Chondrocyte (in vitro differentiated cells): ENCODE results near the gene HMX2. TPM values are rescaled to one million over a fixed set of nuclear protein-coding genes. Genes with fewer than 3 reads are reported as not detected.
A peak's percentile ranks its signal among the peaks of the same experiment; 100 is the strongest.

Source experiments
- DNase-seq: peaks from one replicate; pipeline ENCODE4 v3.0.0; 2021; ENCODE audit warnings: mixed read lengths, low spot score
- H3K27ac Mint-ChIP-seq: one replicate; pipeline ENCODE4 v1.8.0; 2021; ENCODE audit warnings: mild to moderate bottlenecking, moderate library complexity, mixed read lengths; ENCODE audit not compliant: unreplicated experiment
- H3K27me3 Mint-ChIP-seq: 2 replicates; pipeline ENCODE4 v1.8.0; 2021; ENCODE audit warnings: low read depth, mixed read lengths
- H3K36me3 Mint-ChIP-seq: 2 replicates; pipeline ENCODE4 v1.8.0; 2021; ENCODE audit warnings: low read depth, mixed read lengths
- H3K4me1 Mint-ChIP-seq: 2 replicates; pipeline ENCODE4 v1.8.0; 2021; ENCODE audit warnings: low read depth, mild to moderate bottlenecking, mixed read lengths
- H3K4me3 Mint-ChIP-seq: one replicate; pipeline ENCODE4 v1.8.0; 2021; ENCODE audit warnings: mild to moderate bottlenecking, moderate library complexity, mixed read lengths; ENCODE audit not compliant: unreplicated experiment
- H3K9me3 Mint-ChIP-seq: 2 replicates; pipeline ENCODE4 v1.8.0; 2021; ENCODE audit warnings: low read depth, mixed read lengths
- CTCF ChIP-seq: fragments of 200-600 bp; sonication (generic); IDR thresholded peaks from 2 replicates; pipeline ENCODE4 v1.5.0; 2021; ENCODE audit warnings: antibody characterized with exemption, mild to moderate bottlenecking, moderate library complexity
- total RNA-seq: library from RNA; stranded (reverse); gene quantifications from 3 replicates; pipeline ENCODE4 v1.2.1, GENCODE V29; 2021

HMX2 gene
- total RNA-seq, 1 donor from 2014 or later: not detected

GRCh38 chr10:123109466-123109865, 38.5 kb upstream of the HMX2 start:
- Mint-ChIP-seq H3K36me3 (no peaks in the 10 kb centered on the region), H3K9me3 (no peaks in the 10 kb centered on the region), H3K4me1 (no peaks in the 10 kb centered on the region), H3K4me3 (no peak overlapping the region), H3K27me3 (peaks cover 28% of the 10 kb centered on the region), H3K27ac (no peak overlapping the region)
- DNase-seq: no peak
- TF ChIP-seq CTCF: no peak

- DNase-seq: peak; percentile 84
- no peak for TF ChIP-seq CTCF
- no peaks in the 10 kb centered on the region for H3K36me3 Mint-ChIP-seq
- H3K9me3 Mint-ChIP-seq: no peaks in the 10 kb centered on the region
- H3K27me3 Mint-ChIP-seq: peaks cover 53% of the 10 kb centered on the region
- no peaks in the 10 kb centered on the region for H3K4me1 Mint-ChIP-seq
- H3K4me3 Mint-ChIP-seq: no peak overlapping the region
- H3K27ac Mint-ChIP-seq: no peak overlapping the region
Measured at GRCh38 chr10:123117644-123118417, 30.1 kb upstream of the HMX2 start.

GRCh38 chr10:123119081-123119480, 28.9 kb upstream of the HMX2 start:
- no peaks in the 10 kb centered on the region for H3K36me3 Mint-ChIP-seq
- H3K9me3 Mint-ChIP-seq: no peaks in the 10 kb centered on the region
- TF ChIP-seq CTCF: no peak
- DNase-seq: no peak
- no peaks in the 10 kb centered on the region for H3K4me1 Mint-ChIP-seq
- no peak overlapping the region for H3K4me3 Mint-ChIP-seq
- H3K27me3 Mint-ChIP-seq: peaks cover 52% of the 10 kb centered on the region
- H3K27ac Mint-ChIP-seq: no peak overlapping the region

- no peaks in the 10 kb centered on the region for H3K9me3 Mint-ChIP-seq
- H3K4me3 Mint-ChIP-seq: no peak overlapping the region
- TF ChIP-seq CTCF: no peak
Measured at GRCh38 chr10:123126246-123126645, 21.7 kb upstream of the HMX2 start.

GRCh38 chr10:123129618-123130271, 18.2 kb upstream of the HMX2 start:
- no peaks in the 10 kb centered on the region for H3K9me3 Mint-ChIP-seq
- no peaks in the 10 kb centered on the region for H3K36me3 Mint-ChIP-seq
- DNase-seq: no peak
- H3K4me3 Mint-ChIP-seq: no peak overlapping the region
- H3K27ac Mint-ChIP-seq: no peak overlapping the region
- no peak for TF ChIP-seq CTCF
- H3K4me1 Mint-ChIP-seq: peaks cover 19% of the 10 kb centered on the region
- H3K27me3 Mint-ChIP-seq: peaks cover 96% of the 10 kb centered on the region

More at GRCh38 chr10:123126246-123126645, 21.7 kb upstream of the HMX2 start:
- Mint-ChIP-seq H3K27ac (no peak overlapping the region), H3K27me3 (peaks cover 82% of the 10 kb centered on the region), H3K4me1 (no peaks in the 10 kb centered on the region), H3K36me3 (no peaks in the 10 kb centered on the region)
- no peak for DNase-seq
